ENCODE measurements around the gene UGT1A9.

Gene UGT1A9

GRCh38 chr2:233674314-233674713 is 2.6 kb downstream of the UGT1A9 start:
- TF ChIP-seq, protein P1, sequence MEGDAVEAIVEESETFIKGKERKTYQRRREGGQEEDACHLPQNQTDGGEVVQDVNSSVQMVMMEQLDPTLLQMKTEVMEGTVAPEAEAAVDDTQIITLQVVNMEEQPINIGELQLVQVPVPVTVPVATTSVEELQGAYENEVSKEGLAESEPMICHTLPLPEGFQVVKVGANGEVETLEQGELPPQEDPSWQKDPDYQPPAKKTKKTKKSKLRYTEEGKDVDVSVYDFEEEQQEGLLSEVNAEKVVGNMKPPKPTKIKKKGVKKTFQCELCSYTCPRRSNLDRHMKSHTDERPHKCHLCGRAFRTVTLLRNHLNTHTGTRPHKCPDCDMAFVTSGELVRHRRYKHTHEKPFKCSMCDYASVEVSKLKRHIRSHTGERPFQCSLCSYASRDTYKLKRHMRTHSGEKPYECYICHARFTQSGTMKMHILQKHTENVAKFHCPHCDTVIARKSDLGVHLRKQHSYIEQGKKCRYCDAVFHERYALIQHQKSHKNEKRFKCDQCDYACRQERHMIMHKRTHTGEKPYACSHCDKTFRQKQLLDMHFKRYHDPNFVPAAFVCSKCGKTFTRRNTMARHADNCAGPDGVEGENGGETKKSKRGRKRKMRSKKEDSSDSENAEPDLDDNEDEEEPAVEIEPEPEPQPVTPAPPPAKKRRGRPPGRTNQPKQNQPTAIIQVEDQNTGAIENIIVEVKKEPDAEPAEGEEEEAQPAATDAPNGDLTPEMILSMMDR (IDR thresholded peaks at IDR 0.05; ENCODE audit: low read depth, low read length) = no peak
- TF ChIP-seq POLR2A (IDR thresholded peaks at IDR 0.05; ENCODE audit: extremely low read depth, insufficient read length) = no peak
- TF ChIP-seq, protein P2, sequence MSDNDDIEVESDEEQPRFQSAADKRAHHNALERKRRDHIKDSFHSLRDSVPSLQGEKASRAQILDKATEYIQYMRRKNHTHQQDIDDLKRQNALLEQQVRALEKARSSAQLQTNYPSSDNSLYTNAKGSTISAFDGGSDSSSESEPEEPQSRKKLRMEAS (IDR thresholded peaks at IDR 0.05; ENCODE audit: low read depth, low read length) = no peak
- no peak for TF ChIP-seq MYC (IDR thresholded peaks at IDR 0.05; ENCODE audit: low read depth, low read length)

GRCh38 chr2:233674995-233675394 is 3.3 kb downstream of the UGT1A9 start:
- no peak for DNase-seq (ENCODE audit: low read depth)
- no peak overlapping the region for H3K4me3 ChIP-seq (ENCODE audit: low read depth, low read length)
- TF ChIP-seq, protein P2 (IDR thresholded peaks at IDR 0.05; ENCODE audit: low read depth, low read length) = no peak
- TF ChIP-seq POLR2A (IDR thresholded peaks at IDR 0.05; ENCODE audit: extremely low read depth, insufficient read length) = no peak
- TF ChIP-seq, protein P1 (IDR thresholded peaks at IDR 0.05; ENCODE audit: low read depth, low read length) = no peak

More at GRCh38 chr2:233674314-233674713, 2.6 kb downstream of the UGT1A9 start:
- no peak overlapping the region for H3K4me3 ChIP-seq (ENCODE audit: low read depth, low read length)
- DNase-seq (ENCODE audit: low read depth) = no peak

DNA sequence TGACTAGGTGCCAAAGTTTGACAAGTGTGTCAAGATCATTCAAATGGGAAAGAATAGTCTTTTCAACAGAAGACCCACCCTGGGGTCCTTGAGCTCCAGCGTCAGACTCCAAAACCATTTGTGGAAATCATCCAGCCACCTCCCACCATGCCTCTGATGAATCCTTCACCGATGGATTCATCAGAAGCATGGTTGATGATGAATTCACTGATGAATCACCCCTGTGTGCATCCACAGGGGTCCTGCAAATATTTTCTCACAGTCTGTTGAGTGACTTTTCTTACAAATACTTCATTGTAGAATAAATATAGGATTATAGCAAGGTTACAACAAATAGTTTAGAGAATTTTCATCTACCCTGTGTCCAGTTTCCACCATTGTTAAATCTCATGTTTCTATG is 4.3 kb downstream of the UGT1A9 start:
- TF ChIP-seq POLR2A (IDR thresholded peaks at IDR 0.05; ENCODE audit: extremely low read depth, insufficient read length) (no peak), MYC (IDR thresholded peaks at IDR 0.05; ENCODE audit: low read depth, low read length) (no peak)
- TF ChIP-seq, protein P2 (IDR thresholded peaks at IDR 0.05; ENCODE audit: low read depth, low read length) = no peak
- TF ChIP-seq, protein P1 (IDR thresholded peaks at IDR 0.05; ENCODE audit: low read depth, low read length) = no peak
- DNase-seq (ENCODE audit: low read depth) = no peak
- no peak overlapping the region for H3K4me3 ChIP-seq (ENCODE audit: low read depth, low read length)

- H3K4me3 ChIP-seq (ENCODE audit: low read depth, low read length) = no peak overlapping the region
- TF ChIP-seq, protein P2 (IDR thresholded peaks at IDR 0.05; ENCODE audit: low read depth, low read length) = no peak
- TF ChIP-seq POLR2A (IDR thresholded peaks at IDR 0.05; ENCODE audit: extremely low read depth, insufficient read length) = no peak
- no peak for TF ChIP-seq MYC (IDR thresholded peaks at IDR 0.05; ENCODE audit: low read depth, low read length)
- TF ChIP-seq, protein P1 (IDR thresholded peaks at IDR 0.05; ENCODE audit: low read depth, low read length) = no peak
- DNase-seq (ENCODE audit: low read depth) = no peak
These were observed 7.5 kb downstream of the UGT1A9 start for GRCh38 chr2:233679196-233679595.

DNA sequence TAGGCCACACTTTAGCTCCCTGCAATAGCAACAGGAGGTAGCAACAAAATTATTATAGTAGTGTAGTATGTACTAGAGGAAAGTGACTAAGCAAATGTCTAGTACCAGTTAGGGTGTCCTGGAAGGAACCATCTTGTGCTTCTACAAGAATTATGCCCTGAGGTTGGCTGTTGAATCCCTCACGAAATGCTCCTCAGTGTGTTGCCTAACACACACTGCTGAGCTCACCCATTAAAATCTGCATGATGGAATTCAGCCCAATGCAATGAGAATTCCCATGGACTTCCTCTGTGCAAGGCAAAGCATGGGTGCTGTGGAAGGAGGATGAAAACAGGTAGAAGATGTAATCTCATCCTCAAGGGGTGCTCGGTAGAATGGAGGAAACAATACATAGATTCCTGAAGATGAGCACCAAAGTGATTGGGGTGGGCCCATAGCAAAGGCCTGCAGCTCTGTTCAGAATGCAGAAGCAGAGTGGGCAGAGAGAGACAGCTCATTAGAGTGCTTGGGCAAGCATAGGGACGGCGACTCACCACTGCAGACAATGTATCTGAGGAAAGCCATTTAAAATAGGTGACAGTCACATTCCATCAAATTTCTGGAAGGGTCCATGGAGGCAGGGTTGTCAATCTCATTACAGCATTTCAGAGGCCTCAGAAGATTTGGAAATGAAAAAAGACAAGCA is 8.8 kb downstream of the UGT1A9 start:
- H3K4me3 ChIP-seq (ENCODE audit: low read depth, low read length) = no peak overlapping the region
- TF ChIP-seq, protein P2 (IDR thresholded peaks at IDR 0.05; ENCODE audit: low read depth, low read length) = no peak
- TF ChIP-seq MYC (IDR thresholded peaks at IDR 0.05; ENCODE audit: low read depth, low read length) (no peak), POLR2A (IDR thresholded peaks at IDR 0.05; ENCODE audit: extremely low read depth, insufficient read length) (no peak)
- TF ChIP-seq, protein P1 (IDR thresholded peaks at IDR 0.05; ENCODE audit: low read depth, low read length) = no peak
- no peak for DNase-seq (ENCODE audit: low read depth)
